Forelimb muscle (tissue), 1 donor: ENCODE measurements around the gene AIPL1. TPM values are rescaled to one million over a fixed set of nuclear protein-coding genes. Genes with fewer than 3 reads are reported as not detected.

Source experiments
- DNase-seq: peaks from one replicate; pipeline ENCODE4 v3.0.0-alpha.2; 2013; ENCODE audit warnings: low read depth
- polyA plus RNA-seq: library from polyadenylated mRNA; unstranded; fragments of 120-200 nt; gene quantifications from one replicate; pipeline ENCODE4 v1.2.1, GENCODE V29; 2013; ENCODE audit not compliant: insufficient read length

The AIPL1 gene
- polyA plus RNA-seq, 1 donor = not detected

DNA sequence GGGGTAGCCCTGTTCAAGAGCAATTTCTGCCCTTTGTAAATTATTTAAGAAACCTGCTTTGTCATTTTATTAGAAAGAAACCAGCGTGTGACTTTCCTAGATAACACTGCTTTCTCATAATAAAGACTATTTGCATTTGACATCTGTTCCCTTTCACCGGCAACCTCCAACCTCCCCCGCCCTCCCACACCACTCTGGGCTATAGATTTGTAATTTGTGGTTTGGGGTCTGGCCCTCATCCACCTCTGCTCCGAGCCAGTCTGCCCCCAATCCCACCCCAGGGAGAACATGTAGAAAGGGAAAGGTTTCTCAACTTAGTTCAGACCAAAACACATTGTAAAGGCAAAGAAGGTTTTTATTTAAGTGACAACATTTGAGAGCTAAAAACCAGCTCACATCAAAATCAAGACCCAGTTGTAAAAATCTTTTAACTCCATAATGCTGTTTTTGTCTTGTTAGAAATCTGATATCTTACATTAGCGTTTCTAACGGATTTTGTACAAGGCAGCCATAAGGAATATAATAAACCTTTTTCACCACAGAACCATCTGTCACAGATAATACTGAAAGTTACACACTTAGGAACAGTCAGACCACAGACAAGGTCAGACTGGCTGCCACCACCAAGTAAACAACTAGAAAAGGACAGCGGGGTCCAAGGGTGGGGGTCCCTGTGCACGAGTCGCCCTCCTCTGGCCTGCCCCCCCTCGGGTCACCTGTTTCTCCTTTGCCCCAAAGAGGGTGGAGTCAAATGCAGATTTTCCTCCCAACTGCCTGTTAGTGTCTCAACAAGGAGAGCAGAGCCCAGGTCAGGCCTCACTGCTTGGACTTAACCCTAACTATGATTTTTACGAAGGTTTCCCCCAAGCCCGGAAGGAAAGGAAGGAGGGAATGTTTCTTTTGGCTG lies 16.3 kb upstream of the AIPL1 start:
- DNase-seq = no peak

GRCh38 chr17:6449307-6449706 lies 14.4 kb upstream of the AIPL1 start:
- DNase-seq = no peak

GRCh38 chr17:6448473-6448872 lies 13.6 kb upstream of the AIPL1 start:
- DNase-seq = no peak

DNA sequence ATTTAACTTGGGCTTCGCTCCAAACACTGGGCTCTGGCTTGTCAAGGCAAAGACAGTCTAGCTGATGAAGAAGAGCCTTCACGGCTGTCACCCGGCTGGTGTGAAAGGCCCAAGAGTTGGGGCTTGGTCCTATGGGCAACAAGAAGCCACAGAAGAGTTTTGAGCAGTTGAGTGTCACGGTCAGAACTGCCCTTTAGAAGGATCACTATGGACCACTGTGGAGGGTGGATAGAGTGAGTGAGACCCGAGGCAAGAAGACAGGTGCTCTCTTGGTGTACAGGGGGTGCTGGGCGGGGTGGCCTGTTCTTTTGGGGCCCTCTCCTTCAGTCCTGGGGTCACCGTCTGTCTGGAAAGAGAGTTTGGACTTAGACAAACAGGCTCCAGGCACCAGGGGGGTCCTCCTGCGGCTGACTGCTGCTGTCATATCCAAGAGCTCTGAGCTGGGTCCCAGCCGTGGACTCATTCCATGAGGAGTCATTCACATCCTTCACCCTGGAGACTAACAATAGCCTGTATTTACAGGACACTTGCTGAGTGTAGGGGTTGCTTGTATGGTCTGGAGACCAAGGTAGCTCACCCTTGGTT lies 11.7 kb upstream of the AIPL1 start:
- no peak for DNase-seq

DNA sequence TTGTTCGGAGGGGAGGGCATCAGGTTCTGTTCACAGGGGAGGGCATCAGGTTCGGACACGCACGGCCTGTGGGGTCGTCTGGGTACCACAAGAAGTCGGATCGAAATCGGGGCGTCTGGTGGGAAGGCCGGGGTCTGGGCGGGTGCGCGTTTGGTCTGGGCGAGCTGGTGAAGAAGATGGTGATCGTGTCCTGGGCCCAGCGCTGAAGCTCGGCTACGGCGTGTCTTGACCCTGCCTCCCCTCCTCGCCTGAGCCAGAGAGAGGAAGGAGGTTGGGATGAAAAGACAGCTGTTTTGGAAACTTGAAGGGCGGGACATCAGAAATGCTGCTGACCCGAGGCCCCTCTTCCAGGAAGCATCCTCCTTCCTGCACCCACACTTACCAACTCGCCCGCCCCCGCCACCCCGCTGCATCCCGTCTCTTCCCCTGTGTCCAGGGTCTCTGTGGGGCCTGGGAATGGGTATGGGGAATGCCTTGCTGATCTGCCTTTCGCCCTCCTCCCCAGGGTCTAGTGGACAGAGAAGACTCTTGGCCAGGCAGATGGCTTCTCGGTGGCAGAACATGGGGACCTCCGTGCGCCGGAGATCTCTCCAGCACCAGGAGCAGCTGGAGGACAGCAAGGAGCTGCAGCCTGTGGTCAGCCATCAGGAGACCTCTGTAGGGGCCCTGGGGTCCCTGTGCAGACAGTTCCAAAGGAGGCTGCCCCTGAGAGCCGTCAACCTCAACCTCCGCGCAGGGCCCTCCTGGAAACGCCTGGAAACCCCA lies 9.8 kb upstream of the AIPL1 start:
- DNase-seq = no peak

GRCh38 chr17:6443692-6444570 lies 9.0 kb upstream of the AIPL1 start, which contains the start of gene PIMREG:
PIMREG (plus strand) TSS chr17:6444455; CDS start chr17:6445111, 656 bp downstream.
- DNase-seq = peak; percentile 50

DNA sequence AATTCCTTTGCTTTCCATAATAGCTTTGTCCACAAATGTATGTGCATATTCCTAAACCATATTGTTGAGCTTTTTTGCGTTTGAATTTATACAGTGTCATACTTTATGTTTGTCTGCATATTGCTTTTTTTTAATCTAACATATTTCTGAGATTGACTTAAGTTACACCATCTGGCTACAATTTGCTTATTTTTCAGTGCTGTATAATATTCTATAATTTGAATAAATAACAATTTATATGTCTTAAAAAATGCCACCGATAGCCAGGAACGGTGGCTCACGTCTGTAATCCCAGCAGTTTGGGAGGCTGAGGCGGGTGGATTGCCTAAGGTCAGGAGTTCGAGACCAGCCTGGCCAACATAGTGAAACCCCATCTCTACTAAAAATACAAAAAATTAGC lies 7.9 kb upstream of the AIPL1 start:
- no peak for DNase-seq

DNA sequence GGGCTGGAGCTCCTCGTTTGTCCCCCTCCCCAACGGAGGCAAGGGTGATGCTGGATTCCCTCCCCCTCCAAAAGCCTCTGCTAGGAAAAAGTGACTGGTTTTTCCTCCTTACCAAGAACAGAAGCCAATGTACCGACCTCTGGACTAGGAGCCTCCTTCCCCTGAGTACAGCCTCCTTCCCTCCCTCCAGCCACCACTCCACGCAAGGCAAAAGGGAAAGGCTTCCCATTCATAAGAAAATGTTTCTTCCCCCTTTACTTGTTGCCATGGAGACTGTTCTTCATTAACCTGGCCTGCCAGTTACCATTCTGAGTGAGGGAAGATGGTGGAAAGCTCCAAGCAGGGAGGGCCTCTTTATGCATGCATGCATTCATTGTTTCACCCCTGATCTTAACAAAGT lies 5.0 kb upstream of the AIPL1 start:
- no peak for DNase-seq

DNA sequence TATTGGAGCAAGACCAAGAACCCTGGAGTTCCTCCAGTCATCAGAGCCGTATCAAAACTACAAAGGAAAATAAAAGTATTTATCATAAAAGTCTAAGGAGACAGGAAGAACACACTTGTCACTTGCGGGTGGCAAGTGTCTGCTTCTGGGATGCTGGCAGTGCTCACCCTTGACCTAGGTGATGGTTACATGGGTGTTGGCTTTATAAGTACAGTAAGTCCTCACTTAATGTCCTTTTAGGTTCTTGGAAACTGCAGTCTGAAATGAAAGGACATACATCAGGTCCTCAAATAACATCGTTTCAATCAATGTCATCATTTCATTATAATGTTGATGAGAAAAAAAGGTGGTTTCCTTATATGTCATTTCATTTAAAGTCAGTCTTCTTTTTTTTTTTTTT lies 3.0 kb upstream of the AIPL1 start:
- no peak for DNase-seq

DNA sequence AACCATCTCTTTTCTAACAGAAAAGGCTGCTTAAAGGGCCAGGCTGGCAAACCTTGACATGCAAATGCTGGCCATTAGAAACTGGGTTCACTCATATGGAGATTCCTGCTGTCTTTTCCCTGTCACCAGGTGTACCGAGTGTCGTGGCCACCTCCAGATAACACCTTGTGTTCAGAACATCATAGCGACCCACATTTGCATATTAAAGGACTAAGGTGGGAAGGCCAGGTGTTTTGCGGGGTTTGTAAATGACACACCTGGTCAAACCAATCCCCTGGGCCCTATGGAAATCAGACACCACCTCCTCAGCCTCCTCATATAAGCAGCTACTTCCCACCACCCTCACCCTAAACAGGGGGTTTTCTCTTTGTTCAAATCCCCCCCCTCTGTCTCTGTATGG lies 2.5 kb upstream of the AIPL1 start:
- no peak for DNase-seq

- no peak for DNase-seq
Observed at GRCh38 chr17:6435968-6436367, 1.0 kb upstream of the AIPL1 start.

GRCh38 chr17:6430769-6431168 lies 4.2 kb downstream of the AIPL1 start:
- DNase-seq = no peak

DNA sequence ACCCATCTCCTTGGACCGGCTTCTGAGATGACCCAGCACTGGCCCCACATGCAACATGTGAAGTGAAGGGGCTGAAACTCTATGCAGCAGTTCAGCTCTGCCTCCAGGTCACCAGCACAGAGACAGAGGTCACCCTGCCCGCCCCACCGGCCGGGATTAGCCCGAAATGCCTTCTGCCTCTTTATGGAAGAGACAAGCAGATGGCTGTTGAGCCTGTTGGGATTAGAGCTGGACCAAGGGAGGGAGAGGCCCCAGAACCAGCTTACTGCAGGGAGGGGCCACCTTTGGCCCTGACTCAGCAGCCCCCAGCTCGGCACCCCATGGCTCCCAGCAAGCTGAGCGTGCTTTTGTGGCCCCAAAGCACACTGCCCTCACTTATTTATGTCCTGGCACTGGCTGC lies 5.7 kb downstream of the AIPL1 start:
- DNase-seq = no peak

DNA sequence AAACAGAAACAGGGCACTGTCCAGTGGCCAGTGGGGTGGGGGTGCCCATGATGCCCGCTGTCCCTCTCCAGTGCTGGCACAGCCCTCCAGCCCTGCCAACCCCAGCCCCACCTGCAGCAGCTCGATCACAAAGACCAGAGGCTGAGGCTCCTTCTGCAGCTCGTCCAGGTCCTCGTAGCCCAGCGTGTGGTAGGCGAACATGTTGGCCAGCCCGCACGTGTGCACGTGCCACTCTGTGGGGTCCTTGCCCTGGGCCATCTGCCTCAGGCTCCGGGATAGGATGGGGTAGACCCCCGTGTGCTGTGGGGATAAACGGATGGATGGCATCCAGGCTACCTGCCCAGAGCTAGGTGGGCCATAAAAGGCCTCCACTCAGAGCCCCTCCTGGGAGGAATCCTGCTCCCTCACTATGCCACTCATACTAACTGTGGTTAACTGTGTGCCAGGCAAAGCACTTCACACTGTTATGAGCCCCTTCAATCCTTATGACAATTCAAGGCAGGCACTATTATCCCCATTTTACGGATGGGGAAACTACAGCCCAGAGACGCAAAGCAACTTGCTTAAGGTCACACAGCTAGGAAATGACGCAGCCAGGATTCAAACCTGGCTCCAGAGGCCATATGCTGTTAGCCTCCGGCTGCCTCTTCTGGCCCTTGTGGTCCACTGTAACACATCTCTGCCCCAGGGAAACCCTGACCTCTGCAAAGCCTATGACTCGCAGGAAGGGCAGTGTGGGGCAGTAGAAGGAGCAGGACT lies 6.5 kb downstream of the AIPL1 start:
- DNase-seq = no peak

DNA sequence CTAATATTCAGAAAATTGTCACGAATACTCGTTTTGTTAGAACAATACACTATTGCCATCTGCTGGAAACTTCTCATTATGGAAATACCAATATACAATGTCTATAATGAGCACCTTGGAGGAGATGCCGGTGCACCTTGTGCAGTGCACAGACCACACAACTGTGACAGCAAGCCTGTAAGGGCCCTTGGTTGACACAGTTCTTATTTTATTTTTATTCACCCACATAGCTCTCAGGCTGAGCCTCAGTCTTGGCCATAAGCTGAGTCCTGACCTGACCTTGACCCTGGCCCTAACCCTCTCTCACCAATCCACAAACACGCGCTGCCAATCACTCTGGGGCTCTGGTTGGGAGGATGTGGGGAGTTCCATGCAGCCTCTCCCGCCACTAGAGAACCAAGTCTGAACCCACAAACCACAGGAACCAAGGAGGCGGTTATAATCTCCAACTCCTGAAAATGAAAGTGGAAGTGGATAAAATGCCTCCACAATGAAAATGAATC lies 7.6 kb downstream of the AIPL1 start:
- no peak for DNase-seq

DNA sequence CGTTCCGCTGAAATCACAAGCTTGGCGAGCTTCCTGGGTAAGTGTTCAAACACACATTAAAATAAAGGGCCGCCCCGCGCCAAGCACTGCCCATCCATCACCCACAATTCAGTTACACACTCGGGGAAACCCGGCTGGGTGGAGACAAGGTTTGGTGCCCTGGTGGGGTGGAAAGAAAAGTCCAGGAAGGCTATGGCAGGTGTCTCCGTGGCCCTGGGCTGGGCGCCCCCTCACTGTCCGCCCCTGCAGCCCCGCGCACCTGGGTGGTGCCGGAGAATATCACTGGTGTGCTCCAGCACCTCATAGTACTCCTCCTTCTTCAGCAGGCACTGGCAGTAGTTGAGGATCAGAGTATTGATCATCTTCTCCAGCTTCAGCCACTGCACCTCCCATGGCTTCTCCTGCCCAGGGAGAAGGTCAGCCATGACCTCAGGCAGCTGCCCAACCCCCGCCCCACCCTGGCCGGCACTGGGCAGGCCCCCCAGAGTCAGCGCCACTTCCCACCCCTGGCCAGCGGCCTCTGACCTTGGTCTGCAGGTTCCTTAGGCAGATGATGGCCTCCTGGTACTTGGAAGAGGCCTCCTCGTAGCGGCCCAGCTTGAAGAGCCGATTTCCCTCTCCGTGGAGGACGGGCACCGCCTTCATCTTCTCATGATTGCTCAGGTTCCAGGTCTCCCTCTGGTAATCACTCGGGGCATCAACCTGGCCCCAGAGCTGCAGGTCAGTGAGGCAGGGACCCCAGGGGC lies 8.4 kb downstream of the AIPL1 start:
- DNase-seq = no peak

DNA sequence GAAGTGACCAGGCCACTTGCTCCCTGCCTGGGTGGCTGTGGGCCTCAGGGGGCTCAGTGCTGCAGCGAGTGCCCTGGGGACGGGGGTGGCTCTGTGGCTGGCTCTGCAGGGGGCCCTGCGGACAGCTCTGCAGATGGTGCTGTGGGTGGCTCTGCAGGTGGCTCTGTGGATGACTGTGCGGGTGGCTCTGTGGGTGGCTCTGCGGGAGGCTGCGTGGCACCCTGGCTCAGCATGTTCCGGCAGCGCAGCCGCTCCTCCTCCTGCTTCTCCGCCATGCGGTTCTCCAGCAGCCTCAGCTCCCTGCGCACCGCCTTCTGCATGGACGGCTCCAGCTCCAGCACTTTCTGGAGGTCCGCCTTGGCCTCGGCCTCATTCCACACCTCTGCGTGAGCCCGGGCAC lies 9.5 kb downstream of the AIPL1 start:
- DNase-seq = no peak

- DNase-seq = no peak
Observed at GRCh38 chr17:6423931-6424330, 11.0 kb downstream of the AIPL1 start.

DNA sequence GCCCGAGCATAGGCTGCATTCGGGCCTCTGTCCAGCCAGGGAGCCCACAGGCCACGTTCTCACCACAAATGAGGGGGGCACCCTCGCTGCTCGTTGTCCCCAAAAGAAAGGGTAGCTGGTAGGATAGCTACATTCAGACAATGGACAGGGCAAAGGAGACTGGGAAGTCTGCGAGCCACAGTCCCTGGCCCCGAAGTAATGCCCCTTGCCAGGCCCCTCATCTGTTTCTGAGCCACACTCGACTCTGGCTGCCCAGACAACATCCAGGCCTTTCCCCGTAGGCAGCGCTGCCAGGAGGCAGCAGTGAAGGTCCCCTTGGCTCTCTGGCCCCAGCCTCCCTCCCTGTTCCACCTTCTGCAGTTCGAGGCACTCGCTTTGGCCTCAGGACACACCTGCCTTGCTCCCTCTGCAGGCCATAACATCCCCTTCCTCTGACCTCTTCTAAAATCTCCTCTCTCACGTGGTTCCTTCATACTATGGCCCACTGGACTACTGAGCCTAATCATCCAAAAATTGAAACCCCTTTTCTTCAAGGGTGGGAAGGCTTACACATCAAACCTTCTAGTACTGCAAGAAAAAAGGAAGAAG lies 12.2 kb downstream of the AIPL1 start:
- no peak for DNase-seq
